ENCODE data around the gene KRTAP1-3. TPM values are rescaled to one million over a fixed set of nuclear protein-coding genes. Genes with fewer than 3 reads are reported as not detected.

KRTAP1-3 gene
- total and polyA plus RNA-seq, 3 donors from 2014 or later = not detected

GRCh38 chr17:41020336-41020735 is 14.3 kb downstream of the KRTAP1-3 start:
- intact Hi-C loops (cut with DNase I; ENCODE audit: low total_unique reads) = no loop called here
- TF ChIP-seq CTCF (IDR thresholded peaks at IDR 0.05) = no peak
- no peak for TF ChIP-seq POLR2A (IDR thresholded peaks at IDR 0.05)
- Histone ChIP-seq H3K27ac (no peak overlapping the region), H3K36me3 (ENCODE audit: low read depth, missing control alignments) (no peaks in the 10 kb centered on the region), H3K4me1 (no peaks in the 10 kb centered on the region), H3K4me3 (no peak overlapping the region), H3K27me3 (no peaks in the 10 kb centered on the region), H3K9me3 (no peaks in the 10 kb centered on the region)
- DNase-seq = no peak

- Histone ChIP-seq H3K27me3 (no peaks in the 10 kb centered on the region), H3K9me3 (no peaks in the 10 kb centered on the region), H3K27ac (no peak overlapping the region), H3K4me1 (no peaks in the 10 kb centered on the region), H3K36me3 (ENCODE audit: low read depth, missing control alignments) (no peaks in the 10 kb centered on the region), H3K4me3 (no peak overlapping the region)
- no peak for DNase-seq
- WGBS, 2 donors = 92 to 93% methylated on average over 3 of the region's 3 CpGs
- TF ChIP-seq POLR2A (IDR thresholded peaks at IDR 0.05) (no peak), CTCF (IDR thresholded peaks at IDR 0.05) (no peak)
- intact Hi-C loops (cut with DNase I; ENCODE audit: low total_unique reads) = no loop called here
These were observed 15.3 kb downstream of the KRTAP1-3 start for GRCh38 chr17:41019415-41019814.

- no peak for TF ChIP-seq POLR2A (IDR thresholded peaks at IDR 0.05)
- no peak for TF ChIP-seq CTCF (IDR thresholded peaks at IDR 0.05)
- no peaks in the 10 kb centered on the region for H3K9me3 ChIP-seq
- whole genome bisulfite sequencing, 2 donors = 81 to 85% methylated on average over 3 of the region's 3 CpGs
These were observed 16.1 kb downstream of the KRTAP1-3 start for GRCh38 chr17:41018541-41018940.

GRCh38 chr17:41016578-41017215 is 18.0 kb downstream of the KRTAP1-3 start:
- Histone ChIP-seq H3K4me1 (no peaks in the 10 kb centered on the region), H3K27me3 (no peaks in the 10 kb centered on the region), H3K27ac (no peak overlapping the region), H3K4me3 (no peak overlapping the region), H3K9me3 (no peaks in the 10 kb centered on the region), H3K36me3 (ENCODE audit: low read depth, missing control alignments) (no peaks in the 10 kb centered on the region)
- TF ChIP-seq POLR2A (IDR thresholded peaks at IDR 0.05) (no peak), CTCF (IDR thresholded peaks at IDR 0.05) (no peak)
- DNase-seq = no peak
- intact Hi-C loops (cut with DNase I; ENCODE audit: low total_unique reads) = no loop called here
- 79 to 88% methylated on average over 13 of the region's 13 CpGs for WGBS, 2 donors

More at GRCh38 chr17:41018541-41018940, 16.1 kb downstream of the KRTAP1-3 start:
- Histone ChIP-seq H3K27me3 (no peaks in the 10 kb centered on the region), H3K4me3 (no peak overlapping the region), H3K4me1 (no peaks in the 10 kb centered on the region), H3K36me3 (ENCODE audit: low read depth, missing control alignments) (no peaks in the 10 kb centered on the region), H3K27ac (no peak overlapping the region)
- DNase-seq = no peak
- intact Hi-C loops (cut with DNase I; ENCODE audit: low total_unique reads) = no loop called here

GRCh38 chr17:41015454-41015853 is 19.2 kb downstream of the KRTAP1-3 start:
- H3K9me3 ChIP-seq = no peaks in the 10 kb centered on the region
- H3K36me3 ChIP-seq (ENCODE audit: low read depth, missing control alignments) = no peaks in the 10 kb centered on the region
- no peak for DNase-seq
- TF ChIP-seq POLR2A (IDR thresholded peaks at IDR 0.05) (no peak), CTCF (IDR thresholded peaks at IDR 0.05) (no peak)
- H3K27me3 ChIP-seq = no peaks in the 10 kb centered on the region
- WGBS, 2 donors = 67 to 74% methylated on average over 7 of the region's 7 CpGs
- no peak overlapping the region for H3K4me3 ChIP-seq
- no peak overlapping the region for H3K27ac ChIP-seq
- intact Hi-C loops (cut with DNase I; ENCODE audit: low total_unique reads) = no loop called here
- no peaks in the 10 kb centered on the region for H3K4me1 ChIP-seq
